Keratinocyte (primary cell): ENCODE results near the gene SMAD6. TPM values are rescaled to one million over a fixed set of nuclear protein-coding genes. Genes with fewer than 3 reads are reported as not detected.

Experiments used
- DNase-seq: peaks from one replicate; pipeline ENCODE4 v3.0.0-alpha.2; 2011; ENCODE audit warnings: low read depth, missing footprints, low spot score
- FAIRE-seq: peaks from 2 replicates; lab custom pipeline; 2011; peaks lifted over from hg19 to GRCh38; lab: Jason Lieb, UNC
- H2AFZ ChIP-seq: 2 replicates; pipeline ENCODE4 v1.6.0; 2012; ENCODE audit warnings: low read length, control low read depth, inconsistent platforms; ENCODE audit not compliant: control insufficient read depth
- H3K27ac ChIP-seq: 2 replicates; pipeline ENCODE4 v1.5.1; 2011; ENCODE audit warnings: low read length; ENCODE audit not compliant: control insufficient read depth, insufficient read depth
- H3K27me3 ChIP-seq: 3 replicates; pipeline ENCODE4 v1.6.0; 2011; ENCODE audit warnings: low read length; ENCODE audit not compliant: control insufficient read depth, insufficient read depth; ENCODE audit errors: extremely low read depth
- H3K36me3 ChIP-seq, 2 experiments: 2 replicates in 1 of 2; 3 replicates in 1 of 2; pipeline ENCODE4 v1.5.1; 2011; ENCODE audit warnings: low read length in 2 of 2, mild to moderate bottlenecking in 1 of 2; ENCODE audit not compliant: control insufficient read depth in 2 of 2, insufficient read depth in 2 of 2; ENCODE audit errors: extremely low read depth in 1 of 2
- H3K4me1 ChIP-seq: 3 replicates; pipeline ENCODE4 v1.5.1; 2011; ENCODE audit warnings: low read length; ENCODE audit not compliant: control insufficient read depth, insufficient read depth; ENCODE audit errors: extremely low read depth
- H3K4me2 ChIP-seq: 3 replicates; pipeline ENCODE4 v1.6.0; 2011; ENCODE audit warnings: low read depth, low read length; ENCODE audit not compliant: control insufficient read depth, insufficient read depth; ENCODE audit errors: extremely low read depth
- H3K4me3 ChIP-seq, 3 experiments: fragments of 200-600 bp in 1 of 3; sonication (generic) in 1 of 3; 2 replicates in 2 of 3; 3 replicates in 1 of 3; pipeline ENCODE4 v1.5.1; 2011 to 2016; ENCODE audit warnings: low read length in 3 of 3, mild to moderate bottlenecking in 3 of 3, control low read depth in 2 of 3, inconsistent platforms in 1 of 3, low read depth in 1 of 3, mixed read lengths in 1 of 3, mixed run types in 1 of 3, moderate library complexity in 1 of 3; ENCODE audit not compliant: control insufficient read depth in 2 of 3, insufficient read depth in 2 of 3; ENCODE audit errors: extremely low read depth in 1 of 3
- H3K79me2 ChIP-seq: 2 replicates; pipeline ENCODE4 v1.6.0; 2012; ENCODE audit warnings: low read length; ENCODE audit not compliant: control insufficient read depth, insufficient read depth
- H3K9ac ChIP-seq: 3 replicates; pipeline ENCODE4 v1.6.0; 2011; ENCODE audit warnings: low read length; ENCODE audit not compliant: control insufficient read depth, insufficient read depth; ENCODE audit errors: extremely low read depth
- H3K9me1 ChIP-seq: 3 replicates; pipeline ENCODE4 v1.6.0; 2011; ENCODE audit warnings: low read length; ENCODE audit not compliant: control insufficient read depth, insufficient read depth; ENCODE audit errors: extremely low read depth
- H3K9me3 ChIP-seq: 2 replicates; pipeline ENCODE4 v1.5.1; 2012; ENCODE audit warnings: low read depth, low read length; ENCODE audit not compliant: control insufficient read depth
- H4K20me1 ChIP-seq: 3 replicates; pipeline ENCODE4 v1.6.0; 2011; ENCODE audit warnings: low read length; ENCODE audit not compliant: control insufficient read depth, insufficient read depth; ENCODE audit errors: extremely low read depth
- EZH2 ChIP-seq: IDR thresholded peaks from one replicate; pipeline ENCODE4 v1.6.1; 2012; ENCODE audit warnings: inconsistent platforms, mild to moderate bottlenecking, low read length, moderate library complexity
- dilution Hi-C: fragments of 300-500 bp; cut with MboI; formaldehyde crosslinking; loops from one replicate; pipeline ENCODE4 v1.7.0; 2020; ENCODE audit warnings: low sequenced_read_pairs; ENCODE audit not compliant: extremely low pct_ligation_motif_present
- polyA plus RNA-seq, 5 experiments: library from polyadenylated mRNA; depleted of rRNA in 3 of 5; stranded (reverse) in 3 of 5; stranded (forward) in 1 of 5; unstranded in 1 of 5; fragments of >200 nt; gene quantifications; 1 replicate in 1 of 5; 2 replicates in 3 of 5; 3 replicates in 1 of 5; pipeline versions ENCODE4 v1.2.1 to v1.2.3, GENCODE V29; 2011 to 2012; ENCODE audit warnings: missing spikeins in 2 of 5, low read depth in 1 of 5, low replicate concordance in 1 of 5
- TF ChIP-seq, protein P1 (sequence below), 3 experiments: IDR thresholded peaks in 1 of 3; conservative IDR thresholded peaks in 1 of 3; optimal IDR thresholded peaks in 1 of 3; 2 replicates in 2 of 3; 3 replicates in 1 of 3; pipeline versions ENCODE3 to v1.5.1; 2011; ENCODE audit warnings: low read length in 3 of 3, mild to moderate bottlenecking in 3 of 3, moderate library complexity in 2 of 3, control low read depth in 1 of 3, inconsistent platforms in 1 of 3; ENCODE audit not compliant: insufficient read depth in 2 of 3; ENCODE audit errors: extremely low read depth in 1 of 3

Gene SMAD6
- polyA plus RNA-seq, 1 donor (not counting 4 experiments of a cell fraction or from before 2014, with no cell fraction given) = 0.03 TPM

DNA sequence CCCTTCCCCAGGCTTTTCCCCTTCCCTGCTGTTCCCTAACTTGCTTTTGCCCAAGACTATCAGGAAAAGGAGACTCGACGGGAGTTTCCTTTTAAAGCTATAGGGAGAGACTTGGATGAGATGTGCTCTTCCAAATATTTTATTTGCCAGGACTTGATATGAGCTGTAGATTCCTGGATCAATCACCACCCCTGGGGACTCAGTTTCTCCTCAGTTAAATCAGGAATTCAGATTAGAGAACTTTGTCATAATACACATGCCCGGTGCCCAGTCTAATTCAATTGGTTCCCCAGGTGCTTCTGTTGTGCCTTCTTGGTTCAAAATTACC lies 46.6 kb downstream of the SMAD6 start:
- H2AFZ ChIP-seq = no peak overlapping the region
- no peak overlapping the region for H3K27ac ChIP-seq
- H3K36me3 ChIP-seq = no peaks in the 10 kb centered on the region
- no peaks in the 10 kb centered on the region for H3K4me1 ChIP-seq
- H3K4me2 ChIP-seq = no peak overlapping the region
- TF ChIP-seq EZH2 = no peak
- TF ChIP-seq, protein P1, sequence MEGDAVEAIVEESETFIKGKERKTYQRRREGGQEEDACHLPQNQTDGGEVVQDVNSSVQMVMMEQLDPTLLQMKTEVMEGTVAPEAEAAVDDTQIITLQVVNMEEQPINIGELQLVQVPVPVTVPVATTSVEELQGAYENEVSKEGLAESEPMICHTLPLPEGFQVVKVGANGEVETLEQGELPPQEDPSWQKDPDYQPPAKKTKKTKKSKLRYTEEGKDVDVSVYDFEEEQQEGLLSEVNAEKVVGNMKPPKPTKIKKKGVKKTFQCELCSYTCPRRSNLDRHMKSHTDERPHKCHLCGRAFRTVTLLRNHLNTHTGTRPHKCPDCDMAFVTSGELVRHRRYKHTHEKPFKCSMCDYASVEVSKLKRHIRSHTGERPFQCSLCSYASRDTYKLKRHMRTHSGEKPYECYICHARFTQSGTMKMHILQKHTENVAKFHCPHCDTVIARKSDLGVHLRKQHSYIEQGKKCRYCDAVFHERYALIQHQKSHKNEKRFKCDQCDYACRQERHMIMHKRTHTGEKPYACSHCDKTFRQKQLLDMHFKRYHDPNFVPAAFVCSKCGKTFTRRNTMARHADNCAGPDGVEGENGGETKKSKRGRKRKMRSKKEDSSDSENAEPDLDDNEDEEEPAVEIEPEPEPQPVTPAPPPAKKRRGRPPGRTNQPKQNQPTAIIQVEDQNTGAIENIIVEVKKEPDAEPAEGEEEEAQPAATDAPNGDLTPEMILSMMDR (optimal IDR thresholded peaks at IDR 0.05 in 1 of 3, IDR thresholded peaks at IDR 0.05 in 1 of 3, conservative IDR thresholded peaks at IDR 0.05 in 1 of 3; ENCODE audit: extremely low read depth in 1 of 3, insufficient read depth in 2 of 3, low read length in 3 of 3) = no peak
- H3K27me3 ChIP-seq = peaks cover 11% of the 10 kb centered on the region
- no peak overlapping the region for H3K4me3 ChIP-seq
- H3K9ac ChIP-seq = no peak overlapping the region
- H3K9me3 ChIP-seq = no peaks in the 10 kb centered on the region
- dilution Hi-C loops = no loop called here
- no peaks in the 10 kb centered on the region for H3K9me1 ChIP-seq
- FAIRE-seq = no peak
- no peak for DNase-seq
- no peaks in the 10 kb centered on the region for H3K79me2 ChIP-seq
- no peaks in the 10 kb centered on the region for H4K20me1 ChIP-seq

- Histone ChIP-seq H3K4me1 (no peaks in the 10 kb centered on the region), H3K79me2 (no peaks in the 10 kb centered on the region), H3K27me3 (peaks cover 18% of the 10 kb centered on the region), H4K20me1 (no peaks in the 10 kb centered on the region), H2AFZ (no peak overlapping the region), H3K9ac (no peak overlapping the region), H3K27ac (no peak overlapping the region), H3K4me2 (no peak overlapping the region), H3K9me3 (peaks cover under 1% of the 10 kb centered on the region), H3K4me3 (no peak overlapping the region), H3K9me1 (no peaks in the 10 kb centered on the region), H3K36me3 (no peaks in the 10 kb centered on the region)
- DNase-seq (no peak), FAIRE-seq (no peak)
- TF ChIP-seq, protein P1 (optimal IDR thresholded peaks at IDR 0.05 in 1 of 3, IDR thresholded peaks at IDR 0.05 in 1 of 3, conservative IDR thresholded peaks at IDR 0.05 in 1 of 3; ENCODE audit: extremely low read depth in 1 of 3, insufficient read depth in 2 of 3, low read length in 3 of 3) = no peak
- TF ChIP-seq EZH2 = no peak
- dilution Hi-C loops = no loop called here
Measured at GRCh38 chr15:66749841-66750575, 48.0 kb downstream of the SMAD6 start.
